ENCODE measurements around the gene FAM210A.

DNA sequence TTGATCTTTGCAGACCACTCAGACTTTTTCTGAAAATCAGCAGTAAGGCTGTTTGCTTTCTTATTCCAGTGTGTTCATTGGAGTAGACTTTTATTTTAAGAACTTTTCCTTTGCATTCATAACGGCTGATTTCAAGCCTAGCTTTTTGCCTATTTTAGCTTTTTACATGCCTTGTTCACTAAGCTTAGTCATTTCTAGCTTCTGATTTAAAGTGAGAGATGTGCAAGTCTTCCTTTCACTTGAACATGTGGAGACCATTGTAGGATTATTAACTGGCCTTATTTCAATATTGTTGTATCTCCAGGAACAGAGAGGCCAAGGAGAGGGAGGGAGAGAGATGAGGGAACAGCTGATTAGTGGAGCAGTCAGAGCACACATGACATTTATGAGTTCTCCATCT, 32.3 kb upstream of the FAM210A start:
- TF ChIP-seq ZNF274 (IDR thresholded peaks at IDR 0.05; ENCODE audit: low read depth, low read length) (no peak), YY1 (IDR thresholded peaks at IDR 0.05; ENCODE audit: insufficient read depth, insufficient read length) (no peak), SUZ12 (IDR thresholded peaks at IDR 0.05; ENCODE audit: extremely low read depth, insufficient read depth, insufficient read length) (no peak)

Data from NT2/D1 (cell line).